ENCODE results near the gene C17orf67. TPM values are rescaled to one million over a fixed set of nuclear protein-coding genes. Genes with fewer than 3 reads are reported as not detected.
A peak's percentile ranks its signal among the peaks of the same experiment; 100 is the strongest.

The C17orf67 gene
- total and polyA plus RNA-seq, 9 of the 15 experiments (the other 6 are each of a cell fraction or from before 2014, with no cell fraction given) = 0.07 to 1.7 (median 0.59) TPM

DNA sequence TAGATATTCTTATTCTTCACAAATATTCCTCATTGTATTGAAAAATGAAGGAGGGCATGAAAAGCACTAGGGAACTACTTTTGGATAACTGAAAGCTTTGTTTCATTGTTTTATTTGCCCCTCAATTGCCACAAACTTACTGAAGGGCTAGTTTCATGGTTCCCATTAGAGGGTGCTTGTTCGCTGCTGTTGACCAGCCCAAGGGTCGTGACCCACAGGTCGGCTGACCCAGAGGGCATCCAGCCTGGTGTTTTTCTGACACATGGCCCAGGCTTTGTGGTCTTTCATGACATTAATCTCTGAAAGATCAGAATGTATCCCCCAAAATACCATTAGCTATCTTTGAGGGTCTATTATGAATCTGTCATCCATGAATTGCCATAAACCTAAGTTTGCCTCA is 30.3 kb upstream of the C17orf67 start:
- H3K79me2 ChIP-seq (ENCODE audit: control insufficient read depth, insufficient read depth, low read length) = no peaks in the 10 kb centered on the region
- H3K9me1 ChIP-seq (ENCODE audit: control insufficient read depth, insufficient read depth, low read length) = no peaks in the 10 kb centered on the region
- 60% methylated on average over 3 of the region's 3 CpGs for WGBS (ENCODE audit: insufficient coverage, low coverage, missing lambda C conversion rate)
- intact Hi-C loops (cut with micrococcal nuclease) (no loop called here), in situ Hi-C loops (cut with MboI) (no loop called here)
- POLR2A ChIA-PET = interaction anchor here (1.3 kb wide), 1 partner anchor 13 kb away, joined by 3 read pairs; no protein-coding TSS in a partner anchor
- H3K9ac ChIP-seq (ENCODE audit: insufficient read depth in 1 of 2, low read depth in 2 of 2, low read length in 2 of 2) = no peak overlapping the region
- no peak for ATAC-seq
- H3K36me3 ChIP-seq (ENCODE audit: control insufficient read depth, insufficient read depth, low read length) = peaks cover 55% of the 10 kb centered on the region
- H4K20me1 ChIP-seq (replicated peaks; ENCODE audit: control insufficient read depth, insufficient read depth, low read length) = no peaks in the 10 kb centered on the region
- H2AFZ ChIP-seq (ENCODE audit: low read depth, low read length) = no peak overlapping the region
- no peak for DNase-seq (ENCODE audit: extremely low read depth in 1 of 4, low spot score in 3 of 4)
- CTCF ChIA-PET (ENCODE audit: low intra/inter-chr PET ratio) = no interaction called here
- H3K9me3 ChIP-seq (replicated peaks; ENCODE audit: control insufficient read depth, insufficient read depth, low read depth, low read length) = no peaks in the 10 kb centered on the region
- no peak overlapping the region for H3K27ac ChIP-seq (ENCODE audit: extremely low read depth, low read depth, low read length)
- H3K4me1 ChIP-seq (replicated peaks in 1 of 2; ENCODE audit: control insufficient read depth in 2 of 2, insufficient read depth in 2 of 2, low read length in 2 of 2) = no peaks in the 10 kb centered on the region
- H3K27me3 ChIP-seq (ENCODE audit: control insufficient read depth in 2 of 2, insufficient read depth in 2 of 2, low read length in 2 of 2) = no peaks in the 10 kb centered on the region
- no TSS peak for BruUV-seq (replicated peaks)
- no peak overlapping the region for H3K4me3 ChIP-seq
- FAIRE-seq = no peak
- H3K4me2 ChIP-seq (ENCODE audit: insufficient read depth, low read length) = no peak overlapping the region
- no peak for TF ChIP-seq PHB (CRISPR knock-in tag; IDR thresholded peaks at IDR 0.05)
- no peak for TF ChIP-seq CEBPG (CRISPR knock-in tag; IDR thresholded peaks at IDR 0.05)
- no peak for TF ChIP-seq CEBPG (tag; conservative IDR thresholded peaks at IDR 0.05 in 1 of 2, IDR thresholded peaks at IDR 0.05 in 1 of 2)
- no peak for TF ChIP-seq SRF (CRISPR knock-in tag; IDR thresholded peaks at IDR 0.05)
- TF ChIP-seq SPI1 (IDR thresholded peaks at IDR 0.05; ENCODE audit: borderline replicate concordance, low read depth, low read length) = no peak
- no peak for TF ChIP-seq ZKSCAN3 (CRISPR knock-in tag; IDR thresholded peaks at IDR 0.05)
- TF ChIP-seq, protein P1, sequence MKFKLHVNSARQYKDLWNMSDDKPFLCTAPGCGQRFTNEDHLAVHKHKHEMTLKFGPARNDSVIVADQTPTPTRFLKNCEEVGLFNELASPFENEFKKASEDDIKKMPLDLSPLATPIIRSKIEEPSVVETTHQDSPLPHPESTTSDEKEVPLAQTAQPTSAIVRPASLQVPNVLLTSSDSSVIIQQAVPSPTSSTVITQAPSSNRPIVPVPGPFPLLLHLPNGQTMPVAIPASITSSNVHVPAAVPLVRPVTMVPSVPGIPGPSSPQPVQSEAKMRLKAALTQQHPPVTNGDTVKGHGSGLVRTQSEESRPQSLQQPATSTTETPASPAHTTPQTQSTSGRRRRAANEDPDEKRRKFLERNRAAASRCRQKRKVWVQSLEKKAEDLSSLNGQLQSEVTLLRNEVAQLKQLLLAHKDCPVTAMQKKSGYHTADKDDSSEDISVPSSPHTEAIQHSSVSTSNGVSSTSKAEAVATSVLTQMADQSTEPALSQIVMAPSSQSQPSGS (CRISPR knock-in tag; IDR thresholded peaks at IDR 0.05) = no peak
- peak in 1 of 2 experiments; percentile 18; a peak in 1 of 4 replicates for TF ChIP-seq RAD21 (CRISPR knock-in tag; conservative IDR thresholded peaks at IDR 0.05 in 1 of 2, IDR thresholded peaks at IDR 0.05 in 1 of 2)
- no peak for TF ChIP-seq RBFOX2 (IDR thresholded peaks at IDR 0.05; ENCODE audit: low read depth, low read length)
- no peak for TF ChIP-seq SAP30 (IDR thresholded peaks at IDR 0.05; ENCODE audit: borderline replicate concordance, insufficient read depth, low read depth, low read length, poor library complexity, severe bottlenecking)
- TF ChIP-seq ZNF175 (CRISPR knock-in tag; IDR thresholded peaks at IDR 0.05; ENCODE audit: low read depth) = no peak
- no peak for TF ChIP-seq GABPB1 (CRISPR knock-in tag; IDR thresholded peaks at IDR 0.05)
- no peak for TF ChIP-seq ETS2 (tag; IDR thresholded peaks at IDR 0.05; ENCODE audit: borderline replicate concordance, poor library complexity, severe bottlenecking)
- TF ChIP-seq, protein P2, sequence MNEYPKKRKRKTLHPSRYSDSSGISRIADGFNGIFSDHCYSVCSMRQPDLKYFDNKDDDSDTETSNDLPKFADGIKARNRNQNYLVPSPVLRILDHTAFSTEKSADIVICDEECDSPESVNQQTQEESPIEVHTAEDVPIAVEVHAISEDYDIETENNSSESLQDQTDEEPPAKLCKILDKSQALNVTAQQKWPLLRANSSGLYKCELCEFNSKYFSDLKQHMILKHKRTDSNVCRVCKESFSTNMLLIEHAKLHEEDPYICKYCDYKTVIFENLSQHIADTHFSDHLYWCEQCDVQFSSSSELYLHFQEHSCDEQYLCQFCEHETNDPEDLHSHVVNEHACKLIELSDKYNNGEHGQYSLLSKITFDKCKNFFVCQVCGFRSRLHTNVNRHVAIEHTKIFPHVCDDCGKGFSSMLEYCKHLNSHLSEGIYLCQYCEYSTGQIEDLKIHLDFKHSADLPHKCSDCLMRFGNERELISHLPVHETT (CRISPR knock-in tag; conservative IDR thresholded peaks at IDR 0.05 in 1 of 2, IDR thresholded peaks at IDR 0.05 in 1 of 2) = no peak
- TF ChIP-seq CBX8 (IDR thresholded peaks at IDR 0.05; ENCODE audit: borderline replicate concordance, extremely low read depth, low read depth, low read length, poor library complexity, severe bottlenecking) = no peak
- TF ChIP-seq RBBP5 (IDR thresholded peaks at IDR 0.05; ENCODE audit: borderline replicate concordance, insufficient read depth, low read length, poor library complexity, severe bottlenecking) = no peak
- TF ChIP-seq, protein P3, sequence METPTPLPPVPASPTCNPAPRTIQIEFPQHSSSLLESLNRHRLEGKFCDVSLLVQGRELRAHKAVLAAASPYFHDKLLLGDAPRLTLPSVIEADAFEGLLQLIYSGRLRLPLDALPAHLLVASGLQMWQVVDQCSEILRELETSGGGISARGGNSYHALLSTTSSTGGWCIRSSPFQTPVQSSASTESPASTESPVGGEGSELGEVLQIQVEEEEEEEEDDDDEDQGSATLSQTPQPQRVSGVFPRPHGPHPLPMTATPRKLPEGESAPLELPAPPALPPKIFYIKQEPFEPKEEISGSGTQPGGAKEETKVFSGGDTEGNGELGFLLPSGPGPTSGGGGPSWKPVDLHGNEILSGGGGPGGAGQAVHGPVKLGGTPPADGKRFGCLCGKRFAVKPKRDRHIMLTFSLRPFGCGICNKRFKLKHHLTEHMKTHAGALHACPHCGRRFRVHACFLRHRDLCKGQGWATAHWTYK (CRISPR knock-in tag; IDR thresholded peaks at IDR 0.05) = no peak

Measured in K562 (cell line).